HL-60 (cell line): ENCODE results near the gene KAT2B.

Experiments used
- CTCF ChIP-seq: IDR thresholded peaks from one replicate; pipeline ENCODE4 v1.5.1; 2011; ENCODE audit warnings: low read length, control low read depth, inconsistent platforms; ENCODE audit not compliant: insufficient read depth
- POLR2AphosphoS5 ChIP-seq: IDR thresholded peaks from 2 replicates; pipeline ENCODE4 v1.6.1; 2012; ENCODE audit warnings: low read depth
- REST ChIP-seq: IDR thresholded peaks from 2 replicates; pipeline ENCODE4 v1.6.1; 2012; ENCODE audit warnings: low read depth; ENCODE audit not compliant: insufficient replicate concordance

GRCh38 chr3:20073068-20073467 lies 32.8 kb downstream of the KAT2B start:
- TF ChIP-seq CTCF, result no peak
- TF ChIP-seq POLR2AphosphoS5, result no peak
- no peak for TF ChIP-seq REST
